Right renal pelvis (tissue), 4 donors: ENCODE data around the gene HECW1. TPM values are rescaled to one million over a fixed set of nuclear protein-coding genes. Genes with fewer than 3 reads are reported as not detected.
"Not testable (repeated sequence)": the region's sequence is repeated elsewhere in the genome, so short reads cannot be mapped to it uniquely, and the experiment has no call there.

Experiments used
- DNase-seq, 4 donors: peaks; one replicate each; pipeline ENCODE4 v3.0.0-alpha.2; 2013; ENCODE audit warnings: low read depth in 4 of 4, low spot score in 3 of 4, missing footprints in 1 of 4
- polyA plus RNA-seq, 4 donors: library from polyadenylated mRNA; unstranded; fragments of 120-200 nt; gene quantifications; one replicate each; pipeline ENCODE4 v1.2.1, GENCODE V29; 2013; ENCODE audit not compliant: insufficient read length in 4 of 4

The HECW1 gene
- polyA plus RNA-seq, 4 donors = 5.1 to 7.2 (median 6.9) TPM

DNA sequence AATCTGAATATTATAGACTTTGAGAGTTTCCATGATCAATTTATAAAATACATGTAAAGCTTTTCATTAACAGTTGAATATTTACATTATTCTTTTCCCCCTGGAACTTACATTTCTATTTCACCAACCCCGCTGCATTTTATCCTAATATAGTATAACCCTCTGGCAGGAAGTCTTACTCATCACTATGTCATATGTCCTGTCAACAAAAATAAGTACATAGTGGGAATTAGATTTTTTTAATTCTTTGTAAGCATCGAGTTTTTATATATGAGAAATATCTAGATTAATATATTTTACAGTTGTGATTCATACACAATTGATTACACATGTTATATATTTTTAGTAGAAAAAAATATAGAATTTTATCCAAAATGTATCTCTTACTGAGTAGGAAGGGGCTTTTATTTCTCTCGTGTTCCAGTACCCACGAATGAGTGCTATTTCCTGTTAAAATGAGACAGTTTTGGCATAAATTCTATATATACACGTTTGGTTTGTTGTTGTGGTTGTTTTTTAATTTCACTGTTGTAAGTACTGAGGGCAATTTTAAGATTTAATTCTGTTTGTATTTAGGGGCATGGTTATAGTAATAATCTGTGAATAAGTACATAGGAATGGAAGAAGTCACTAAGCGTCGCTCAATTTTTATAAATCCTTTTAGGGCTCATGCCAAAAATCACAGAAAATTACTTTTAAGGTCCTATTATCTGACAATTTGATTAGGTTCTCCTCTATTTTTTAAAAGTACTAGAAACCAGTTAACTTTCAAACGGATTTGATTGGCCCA is 87.1 kb downstream of the HECW1 start:
- no peak for DNase-seq

DNA sequence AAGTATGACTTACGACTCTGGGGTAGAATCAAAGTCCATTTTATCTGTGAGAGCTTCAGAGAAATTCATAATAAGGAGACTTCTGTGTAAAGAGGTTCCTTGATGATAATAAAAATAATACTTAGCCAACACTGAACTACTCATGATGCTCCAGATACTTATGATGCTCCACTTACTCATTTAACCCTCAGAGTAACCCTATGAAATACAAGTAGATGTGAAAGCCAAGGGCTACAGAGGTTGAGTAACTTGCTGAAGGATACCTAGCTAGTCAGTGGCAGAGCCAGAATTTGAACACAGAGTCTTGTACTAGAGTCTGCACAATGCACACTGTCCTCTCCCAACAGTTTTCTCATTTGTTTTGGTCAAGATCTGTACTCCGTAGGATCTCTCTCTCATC is 89.5 kb downstream of the HECW1 start:
- no peak for DNase-seq

DNA sequence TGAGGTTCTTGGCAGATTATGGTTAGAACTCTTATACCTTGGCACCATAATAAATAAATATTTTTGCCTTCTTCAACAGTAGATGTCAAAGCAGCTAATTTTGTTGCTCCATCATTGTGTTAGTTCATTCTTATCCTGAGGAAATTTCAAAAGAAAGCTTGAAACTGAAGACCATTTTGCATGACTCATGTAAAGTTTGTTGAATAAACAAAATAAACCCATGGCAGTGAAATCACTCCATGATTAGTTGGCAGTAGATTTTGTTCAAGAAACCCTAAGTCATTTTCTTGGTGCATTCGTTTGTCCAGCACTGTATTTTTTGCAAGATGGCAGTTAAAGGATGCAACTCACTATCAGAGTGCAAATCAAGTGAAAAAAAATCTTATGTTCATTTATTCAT is 91.6 kb downstream of the HECW1 start:
- no peak for DNase-seq

DNA sequence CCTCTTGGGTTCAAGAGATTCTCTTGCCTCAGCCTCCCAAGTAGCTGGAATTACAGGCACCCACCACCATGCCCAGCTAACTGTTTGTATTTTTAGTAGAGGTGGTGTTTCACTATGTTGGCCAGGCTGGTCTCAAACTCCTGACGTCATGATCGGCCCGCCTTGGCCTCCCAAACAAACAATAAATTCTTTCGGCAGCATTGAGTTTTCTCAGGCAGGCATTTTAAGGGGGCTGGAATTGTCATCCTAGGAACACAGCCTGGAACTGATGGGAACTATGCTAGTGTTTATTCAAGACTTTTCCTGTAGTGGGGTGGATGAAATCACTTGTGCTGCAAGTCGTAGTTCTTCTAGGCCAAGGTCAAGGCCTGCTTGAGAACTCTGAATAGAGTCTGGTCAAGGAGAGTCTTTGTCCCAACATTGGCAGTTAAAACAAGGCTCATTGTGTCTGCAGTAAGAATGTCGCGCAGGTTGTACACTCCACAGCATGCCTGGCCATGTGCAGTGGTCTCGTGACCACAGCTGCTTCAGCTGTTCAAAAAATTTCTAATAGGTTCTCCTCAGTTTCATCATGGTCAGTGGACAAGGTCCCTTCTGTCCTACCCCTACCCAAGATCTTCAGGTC is 92.8 kb downstream of the HECW1 start:
- DNase-seq = no peak

DNA sequence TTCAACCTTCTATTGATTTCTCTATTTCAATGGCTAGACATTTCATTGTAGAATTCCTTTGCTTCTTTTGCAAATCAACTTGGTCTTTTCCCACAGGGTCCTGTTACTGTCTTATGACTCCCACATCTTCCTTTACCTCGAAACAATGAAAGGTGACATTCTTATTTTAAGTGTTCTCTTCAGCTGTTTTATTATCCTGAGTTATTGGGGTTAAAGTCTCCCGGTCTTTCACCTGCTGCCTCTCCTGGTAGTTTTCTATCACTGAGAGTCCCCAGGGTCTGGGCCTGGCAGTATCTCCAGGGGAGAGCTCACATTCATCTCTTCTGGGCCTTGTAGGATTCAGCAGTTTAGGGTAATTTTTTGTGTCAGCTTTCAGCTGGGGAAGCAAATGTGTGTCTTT is 95.8 kb downstream of the HECW1 start:
- no peak for DNase-seq

DNA sequence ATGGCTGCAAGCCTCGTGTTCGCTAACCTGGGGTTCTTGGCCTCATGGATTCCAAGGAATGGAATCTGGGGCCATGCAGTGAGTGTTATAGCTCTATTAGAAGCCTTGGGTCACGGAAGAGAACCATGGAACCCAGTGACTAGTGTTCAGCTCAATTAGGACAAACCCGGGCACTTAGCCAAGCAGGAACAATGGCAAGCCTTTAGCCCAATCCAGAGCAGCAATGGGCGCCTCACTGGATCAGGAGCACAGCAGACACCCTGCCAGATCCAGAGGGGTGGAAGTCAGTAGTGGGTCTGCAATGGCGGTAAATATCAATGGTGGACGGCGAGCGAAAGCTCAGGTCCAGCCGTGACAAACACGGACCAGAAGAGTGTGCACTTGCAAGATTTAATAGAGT is 98.1 kb downstream of the HECW1 start:
- DNase-seq = not testable (repeated sequence)

DNA sequence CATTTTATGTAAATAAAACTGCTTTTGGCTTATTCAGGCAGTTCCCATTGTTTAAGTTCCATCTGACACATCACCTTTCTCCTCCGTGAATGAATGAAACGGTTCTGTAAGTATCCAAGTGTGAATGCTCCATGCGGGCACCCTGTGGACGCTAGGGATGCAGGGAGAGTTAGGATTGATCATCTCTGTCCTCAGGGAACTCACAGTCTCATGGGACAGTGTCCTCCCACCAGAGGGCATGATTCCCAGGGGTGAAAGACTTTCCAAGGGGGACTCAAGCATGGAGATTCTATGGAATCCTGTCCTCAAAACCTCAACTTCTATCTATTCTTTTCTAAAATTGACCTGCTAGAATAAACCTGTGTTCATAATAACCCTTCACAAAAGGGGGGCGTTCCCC is 98.8 kb downstream of the HECW1 start:
- no peak for DNase-seq

DNA sequence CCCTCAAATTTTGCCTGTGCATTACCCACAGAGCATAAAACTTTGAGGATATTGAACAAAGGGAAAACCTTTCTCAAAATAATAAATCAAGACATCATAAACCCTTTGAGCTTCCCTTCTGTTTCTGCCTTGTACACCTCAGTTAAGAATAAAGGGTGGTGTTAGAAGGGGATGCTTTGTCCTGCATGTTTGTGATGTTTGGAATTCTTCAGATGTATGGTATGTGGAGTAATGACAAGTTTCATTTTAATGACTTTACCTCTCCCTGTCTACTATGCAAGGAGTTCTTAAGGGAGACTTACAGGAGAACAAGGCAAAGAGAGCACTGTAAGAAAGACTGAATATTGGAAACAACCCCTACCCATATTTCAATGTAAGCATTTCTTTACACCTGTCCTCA is 99.2 kb downstream of the HECW1 start:
- no peak for DNase-seq

DNA sequence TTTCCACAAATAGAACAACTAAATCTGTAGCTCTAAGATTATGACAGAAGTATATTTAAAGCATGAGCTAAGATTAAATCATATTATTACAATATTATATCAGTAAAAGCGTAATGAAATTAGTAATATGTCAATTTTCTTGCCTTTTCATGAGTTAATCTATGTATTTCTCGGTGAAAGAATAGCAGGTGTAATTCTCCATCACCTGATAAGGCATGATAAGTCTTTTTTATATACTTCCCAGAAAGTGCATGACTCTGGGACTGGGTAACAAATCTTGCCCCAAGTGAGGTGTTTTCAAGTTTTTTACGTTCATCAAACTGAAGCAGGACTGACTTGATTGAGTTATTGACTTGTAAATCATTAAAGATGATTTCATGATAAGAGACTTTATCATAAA is 100.5 kb downstream of the HECW1 start:
- DNase-seq = no peak

DNA sequence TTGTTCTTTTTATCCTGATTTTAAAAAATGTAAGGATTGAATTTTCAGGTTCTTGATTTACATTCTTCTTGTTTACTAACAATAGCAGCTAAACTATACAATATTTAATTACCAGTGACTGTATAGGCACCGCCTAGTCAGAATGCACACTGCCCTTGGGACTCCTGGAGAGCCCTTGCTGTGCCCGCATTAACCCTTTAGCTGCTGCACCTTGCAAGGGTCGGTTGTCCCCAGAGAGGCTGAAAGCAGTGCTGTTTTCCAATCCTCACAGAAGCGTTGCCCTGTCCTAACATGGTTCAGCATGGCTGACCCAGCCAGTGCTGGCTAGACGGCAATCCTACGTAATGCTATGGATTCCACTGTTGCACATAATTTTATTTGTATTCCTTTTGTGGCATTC is 102.6 kb downstream of the HECW1 start:
- DNase-seq = no peak

DNA sequence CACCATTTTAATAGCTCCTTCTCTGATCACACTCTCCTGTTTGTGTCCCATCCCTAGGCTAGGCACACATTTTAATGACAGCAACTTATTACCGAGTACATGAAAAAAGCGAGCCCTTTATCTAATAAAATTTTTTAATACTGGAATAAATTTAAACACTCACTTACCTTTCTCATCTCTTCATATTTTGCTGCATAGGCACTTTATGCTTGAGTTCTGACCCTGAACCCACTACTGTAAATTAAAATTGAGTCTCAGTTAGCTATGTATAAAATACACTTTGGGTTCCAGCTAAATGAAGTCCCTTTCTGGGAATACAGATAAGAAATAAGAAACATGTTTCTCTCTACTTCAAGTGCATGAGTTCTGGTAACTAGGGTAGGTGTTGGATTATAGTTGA is 104.6 kb downstream of the HECW1 start:
- no peak for DNase-seq

DNA sequence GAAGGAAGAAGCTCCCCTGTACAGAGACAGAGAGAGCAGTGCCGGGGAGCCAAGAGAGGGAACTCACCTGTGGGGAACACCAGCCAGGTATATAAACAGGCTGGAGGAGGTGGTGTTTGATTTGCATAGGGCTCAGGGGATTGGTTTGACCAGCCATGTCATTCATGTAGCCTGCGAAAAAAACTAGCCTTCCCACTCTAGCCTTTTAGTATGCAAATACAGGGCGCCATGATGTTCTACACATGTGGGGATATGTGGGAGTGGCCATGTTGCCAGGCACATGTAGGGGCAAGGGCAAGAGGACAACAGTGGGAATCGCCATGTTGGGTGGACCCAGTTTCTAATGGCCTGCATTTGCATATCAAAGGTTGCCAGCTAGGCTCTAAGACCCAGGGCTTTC is 106.5 kb downstream of the HECW1 start:
- not testable (repeated sequence) for DNase-seq

DNA sequence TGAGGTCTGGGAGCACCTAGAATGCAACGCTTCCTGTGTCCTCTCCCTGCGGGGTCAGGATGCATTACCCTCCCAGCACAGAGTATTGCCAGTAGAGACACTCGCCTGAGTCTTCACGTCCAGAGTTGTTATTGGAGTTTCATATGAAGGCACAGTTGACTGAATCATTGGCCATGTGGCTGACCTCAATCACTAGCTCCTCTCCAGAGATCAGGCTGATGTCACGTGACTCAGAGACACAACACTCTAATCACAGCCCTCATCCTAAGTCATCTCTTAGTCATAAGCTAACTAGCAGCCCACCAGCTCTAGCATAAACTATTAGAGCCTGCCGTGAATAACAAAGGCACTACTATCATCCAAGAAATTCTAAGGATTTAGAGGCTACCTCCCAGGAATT is 107.8 kb downstream of the HECW1 start:
- no peak for DNase-seq

DNA sequence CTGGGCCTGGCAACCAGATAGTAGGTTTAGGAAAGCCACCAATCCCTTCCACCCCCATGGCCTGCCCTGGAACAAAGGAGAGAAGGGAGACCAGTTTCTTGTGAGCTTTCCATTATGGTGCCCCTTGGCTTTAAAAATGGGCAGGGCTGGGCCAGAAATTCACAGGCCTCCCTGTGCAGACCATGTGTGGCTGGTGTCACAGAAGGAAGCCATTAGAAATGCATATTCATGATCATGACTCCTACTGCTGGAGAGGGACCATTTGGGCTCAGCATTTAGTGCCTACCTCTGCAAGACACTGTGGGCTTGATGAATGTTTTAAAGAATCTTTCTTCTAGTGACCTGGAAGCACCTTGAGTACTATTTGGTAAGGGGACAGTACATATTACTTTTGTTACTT is 108.3 kb downstream of the HECW1 start:
- no peak for DNase-seq

DNA sequence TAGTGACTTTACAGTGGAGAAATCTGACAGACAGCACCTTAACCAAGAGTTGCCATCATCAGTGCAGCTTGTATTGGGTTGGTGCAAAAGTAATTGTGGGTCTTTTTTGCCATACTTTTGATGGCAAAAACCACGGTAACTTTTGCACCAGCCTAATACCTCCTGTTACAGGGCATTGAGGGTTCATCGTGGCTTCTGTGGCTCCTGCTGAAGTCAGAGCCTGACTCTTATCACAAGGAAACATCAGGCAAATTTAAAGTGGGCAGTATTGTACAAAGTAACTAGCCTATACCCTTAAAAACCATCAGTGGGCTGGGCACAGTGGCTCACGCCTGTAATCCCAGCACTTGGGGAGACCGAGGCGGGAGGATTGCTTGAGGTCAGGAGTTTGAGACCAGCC is 117.4 kb downstream of the HECW1 start:
- DNase-seq = no peak

DNA sequence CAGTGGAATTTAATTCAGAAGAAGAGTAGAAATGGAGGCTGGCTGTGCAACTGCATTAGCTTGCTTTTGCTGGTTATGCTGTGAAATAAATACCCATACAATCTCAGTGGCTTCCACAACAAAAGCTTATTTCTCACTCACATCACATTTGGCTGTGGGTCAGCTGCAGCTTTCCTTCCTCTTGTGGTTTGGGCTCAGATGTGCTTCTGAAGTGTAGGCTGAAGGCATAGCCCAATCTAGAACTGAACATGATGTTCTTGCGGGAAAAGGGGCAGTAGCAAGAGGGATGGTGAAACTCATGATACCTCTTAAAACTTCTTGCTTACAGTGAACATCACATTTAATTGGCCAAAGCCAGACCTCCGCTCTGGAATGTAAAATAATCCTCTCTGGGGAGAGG is 119.9 kb downstream of the HECW1 start:
- no peak for DNase-seq

DNA sequence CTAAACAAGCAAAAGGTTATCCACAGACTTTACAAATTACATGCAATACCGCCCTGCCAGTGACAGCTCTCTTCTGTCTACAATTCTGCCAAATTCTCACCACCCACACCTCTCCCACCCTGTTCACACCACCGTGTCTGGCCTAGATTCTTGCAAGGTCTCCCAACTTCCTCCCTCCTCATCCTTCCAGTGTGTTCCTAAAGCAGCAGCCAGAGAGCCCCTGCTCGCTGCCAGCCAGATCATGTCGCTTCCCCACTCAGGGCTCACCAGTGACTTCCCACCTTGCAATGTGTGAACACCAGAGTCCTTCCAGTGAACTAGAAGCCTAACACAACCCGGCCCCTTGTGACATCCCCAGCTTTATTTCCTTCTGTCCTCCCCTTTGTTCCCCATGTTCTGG is 121.6 kb downstream of the HECW1 start:
- DNase-seq = no peak

DNA sequence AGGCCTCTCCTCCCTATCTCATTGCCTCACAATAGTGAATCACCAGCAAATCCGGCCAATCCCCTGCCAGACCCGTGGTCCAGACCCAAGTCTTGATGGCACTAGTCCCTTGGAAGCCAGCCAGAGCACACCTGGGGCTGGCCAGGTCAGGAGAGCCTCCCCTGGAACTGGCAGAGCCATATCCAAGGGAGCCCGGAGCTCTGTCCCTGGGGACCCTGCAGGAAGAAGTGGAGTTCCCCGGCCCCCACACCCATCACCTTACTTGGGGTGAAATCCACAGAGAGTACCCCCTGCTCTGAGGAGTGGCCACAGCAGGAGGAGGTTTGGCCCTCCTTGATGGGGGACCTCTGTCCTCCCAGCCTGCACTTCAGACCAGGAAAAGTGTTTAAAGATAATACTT is 122.5 kb downstream of the HECW1 start:
- no peak for DNase-seq

DNA sequence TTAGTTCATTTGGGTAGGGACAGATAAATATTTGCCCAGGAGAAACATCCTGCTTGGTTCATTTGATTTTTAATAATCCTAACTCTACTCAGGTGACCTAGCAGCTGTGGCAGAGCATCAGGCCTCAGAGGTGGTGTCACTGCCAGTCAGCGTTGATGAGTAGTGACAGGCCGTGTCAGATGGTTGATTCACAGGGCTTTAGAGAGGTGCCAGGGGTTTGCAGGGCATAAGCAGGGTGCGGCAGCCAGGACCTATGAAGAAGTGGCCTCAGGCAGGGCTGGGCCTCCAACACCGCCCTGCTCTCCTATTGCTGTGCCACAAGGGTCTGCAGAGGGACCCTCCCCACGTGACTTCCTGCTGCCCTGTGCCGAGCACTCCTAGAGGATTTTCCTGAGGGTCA is 128.1 kb downstream of the HECW1 start:
- no peak for DNase-seq

DNA sequence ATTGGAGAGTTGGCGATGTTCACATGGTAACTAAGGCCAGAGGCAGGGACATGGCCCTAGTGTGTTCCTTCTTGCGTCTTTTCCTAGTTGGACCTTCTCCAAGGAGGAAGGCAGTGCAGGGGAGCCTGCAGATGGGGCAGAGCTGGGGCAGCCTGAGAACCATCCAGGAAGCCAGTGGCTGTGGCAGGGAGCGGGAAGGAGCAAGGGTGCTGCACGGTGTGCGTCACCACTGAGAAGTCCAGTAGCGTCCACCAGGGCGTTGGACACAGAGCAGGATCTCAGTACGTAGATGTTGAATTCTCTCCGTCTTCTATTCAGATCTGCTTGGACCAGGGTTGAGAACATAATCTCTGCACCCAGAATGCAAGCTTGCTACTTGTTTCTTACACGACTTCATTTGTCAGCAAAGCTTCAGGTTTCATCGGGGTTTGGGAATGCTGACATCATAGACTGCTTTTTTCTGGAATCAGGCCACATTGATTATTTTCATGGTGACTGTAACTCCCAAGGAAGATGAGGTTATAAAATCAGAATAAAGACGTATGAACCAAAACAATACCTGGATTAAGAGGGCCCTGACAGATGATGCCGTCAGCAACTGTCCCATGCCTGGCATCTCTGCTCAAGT is 130.3 kb downstream of the HECW1 start:
- DNase-seq = no peak

DNA sequence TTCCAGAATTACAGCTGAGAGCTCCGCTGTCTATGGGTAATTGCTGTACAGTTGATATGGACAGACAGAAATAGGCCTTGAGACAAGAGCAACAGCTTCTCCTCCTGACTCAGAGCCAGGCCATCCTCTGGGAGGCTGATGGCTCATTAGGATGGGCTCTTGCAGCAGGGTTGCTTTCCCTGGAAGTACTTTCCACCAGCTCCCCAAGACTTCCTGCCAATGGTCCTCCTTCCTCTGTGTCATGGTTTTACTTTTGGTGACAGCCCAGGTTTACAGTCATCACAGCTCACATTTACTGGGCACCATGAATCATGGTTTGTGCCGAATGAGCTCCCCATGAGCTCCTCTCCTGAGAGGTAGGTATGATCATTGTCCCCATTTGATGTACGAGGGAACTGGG is 131.8 kb downstream of the HECW1 start:
- DNase-seq = no peak

DNA sequence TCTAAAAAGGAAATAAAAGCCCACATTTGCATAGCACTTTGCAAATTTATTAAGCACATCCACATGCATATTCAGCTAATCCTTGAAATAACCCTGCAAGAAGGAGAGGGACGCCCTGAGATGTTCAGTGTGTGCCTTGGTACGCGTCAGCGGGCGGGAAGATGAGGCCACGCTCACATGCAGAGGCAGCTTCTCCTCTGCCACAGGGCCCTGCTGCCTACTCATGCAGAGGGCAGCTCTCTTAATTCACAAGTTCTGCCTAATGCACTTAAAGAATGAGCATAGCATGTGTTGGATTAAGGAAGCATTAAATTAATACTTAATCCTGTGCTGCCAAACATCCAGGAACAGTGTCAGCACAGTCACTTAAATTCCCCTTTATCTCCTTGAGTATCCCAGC is 132.3 kb downstream of the HECW1 start:
- no peak for DNase-seq
